ENCODE results near the gene ADAM22.

DNA sequence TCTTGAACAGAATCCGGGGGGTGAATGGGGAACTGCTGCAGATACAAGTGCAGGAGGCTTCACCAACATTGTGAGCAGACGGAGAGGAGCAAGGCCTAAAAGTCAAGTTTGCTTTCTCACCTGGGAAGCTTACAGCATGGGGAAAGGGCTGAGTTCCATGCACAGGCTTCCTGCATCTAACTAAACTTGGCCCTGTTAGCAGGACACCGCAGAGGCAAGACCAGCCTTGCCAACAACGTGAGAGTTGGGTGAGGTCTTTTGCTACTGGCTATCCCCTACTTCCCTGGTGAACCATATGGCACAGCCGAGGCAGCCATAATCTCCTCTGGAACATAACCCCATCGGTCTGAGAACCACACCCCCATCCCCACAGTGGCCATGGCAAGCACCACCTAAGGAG is 14.2 kb upstream of the ADAM22 start:
- TF ChIP-seq, protein P1, sequence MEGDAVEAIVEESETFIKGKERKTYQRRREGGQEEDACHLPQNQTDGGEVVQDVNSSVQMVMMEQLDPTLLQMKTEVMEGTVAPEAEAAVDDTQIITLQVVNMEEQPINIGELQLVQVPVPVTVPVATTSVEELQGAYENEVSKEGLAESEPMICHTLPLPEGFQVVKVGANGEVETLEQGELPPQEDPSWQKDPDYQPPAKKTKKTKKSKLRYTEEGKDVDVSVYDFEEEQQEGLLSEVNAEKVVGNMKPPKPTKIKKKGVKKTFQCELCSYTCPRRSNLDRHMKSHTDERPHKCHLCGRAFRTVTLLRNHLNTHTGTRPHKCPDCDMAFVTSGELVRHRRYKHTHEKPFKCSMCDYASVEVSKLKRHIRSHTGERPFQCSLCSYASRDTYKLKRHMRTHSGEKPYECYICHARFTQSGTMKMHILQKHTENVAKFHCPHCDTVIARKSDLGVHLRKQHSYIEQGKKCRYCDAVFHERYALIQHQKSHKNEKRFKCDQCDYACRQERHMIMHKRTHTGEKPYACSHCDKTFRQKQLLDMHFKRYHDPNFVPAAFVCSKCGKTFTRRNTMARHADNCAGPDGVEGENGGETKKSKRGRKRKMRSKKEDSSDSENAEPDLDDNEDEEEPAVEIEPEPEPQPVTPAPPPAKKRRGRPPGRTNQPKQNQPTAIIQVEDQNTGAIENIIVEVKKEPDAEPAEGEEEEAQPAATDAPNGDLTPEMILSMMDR (IDR thresholded peaks at IDR 0.05; ENCODE audit: low read length) = no peak
- TF ChIP-seq EZH2 (optimal IDR thresholded peaks at IDR 0.05; ENCODE audit: low read depth, low read length) = no peak
